Mucosa of descending colon (tissue), 3 donors: ENCODE data around the gene STAT5B. TPM values are rescaled to one million over a fixed set of nuclear protein-coding genes. Genes with fewer than 3 reads are reported as not detected.

ENCODE experiments used
- ATAC-seq: fragments of 200-7000 bp; cut with Tn5 transposase; one replicate; pipeline ENCODE4 v1.9.1; 2020; ENCODE audit warnings: mild to moderate bottlenecking, moderate library complexity
- DNase-seq, 3 donors: peaks; one replicate each; pipeline ENCODE4 v3.0.0-alpha.2; 2020
- H3K36me3 ChIP-seq: fragments of 200-600 bp; one replicate; pipeline ENCODE4 v1.8.0; 2021; ENCODE audit warnings: low read depth, mild to moderate bottlenecking
- H3K4me1 ChIP-seq: fragments of 200-600 bp; one replicate; pipeline ENCODE4 v1.8.0; 2021; ENCODE audit warnings: low read depth, mild to moderate bottlenecking
- H3K4me3 ChIP-seq: fragments of 200-600 bp; one replicate; pipeline ENCODE4 v1.8.0; 2021; ENCODE audit warnings: mild to moderate bottlenecking
- H3K9me3 ChIP-seq: fragments of 200-600 bp; one replicate; pipeline ENCODE4 v1.8.0; 2021; ENCODE audit warnings: mild to moderate bottlenecking
- CTCF ChIP-seq: fragments of 200-600 bp; IDR thresholded peaks from one replicate; pipeline ENCODE4 v1.8.0; 2022; ENCODE audit warnings: antibody characterized with exemption, mild to moderate bottlenecking
- intact Hi-C, 2 donors: fragments of 100-400 bp; cut with DNase I in 1 of 2; cut with micrococcal nuclease in 1 of 2; formaldehyde crosslinking; loops; one replicate each; pipeline versions ENCODE4 v1.11.0 to v1.11.1; 2022; cut with DNase I, micrococcal nuclease
- total RNA-seq, 3 donors: library from RNA; stranded (reverse); fragmentation: NEBNext Ultra II Directional in 2 of 3; extraction: Animal tissue kit (Norgen Biotek cat#: 25700) in 2 of 3; gene quantifications; one replicate each; pipeline versions ENCODE4 v1.2.1 to v1.2.4, GENCODE V29; 2021 to 2023
- donor health status: DM: no; HTN: no; CAD: no; lungs with moderate emphysema.
- donor health status: DM: no; HTN: no; CAD: no.
- donor health status: DM: no; HTN: yes; CAD: no.

STAT5B gene
- total RNA-seq, 3 donors from 2014 or later, result 30.1 to 93.0 (median 32.2) TPM

DNA sequence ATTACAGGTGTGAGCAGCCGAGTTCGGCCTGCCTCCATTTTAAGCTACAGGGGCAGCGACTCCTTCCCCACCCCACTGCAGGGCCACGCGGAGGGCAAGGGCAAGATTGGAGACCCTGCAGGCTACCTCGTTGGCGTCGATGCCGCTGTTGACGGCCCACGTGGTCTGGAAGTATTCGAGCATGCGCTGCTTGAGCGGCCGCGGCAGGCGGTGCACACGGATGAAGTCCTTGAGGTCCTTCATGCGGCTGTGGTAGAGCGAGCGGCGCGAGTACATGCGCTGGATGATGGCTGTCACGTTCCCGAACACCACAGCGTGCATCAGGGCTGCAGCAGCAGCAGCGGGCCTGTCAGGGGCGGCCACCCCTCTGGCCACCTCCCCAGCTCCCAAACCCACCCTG is 106.8 kb downstream of the STAT5B start:
- ATAC-seq (no peak), DNase-seq (no peak)
- Histone ChIP-seq H3K4me3 (no peak overlapping the region), H3K4me1 (no peaks in the 10 kb centered on the region), H3K36me3 (no peaks in the 10 kb centered on the region), H3K9me3 (no peaks in the 10 kb centered on the region)
- no peak for TF ChIP-seq CTCF
- intact Hi-C loops, result no loop called here

GRCh38 chr17:42167807-42168206 is 108.4 kb downstream of the STAT5B start:
- H3K9me3 ChIP-seq, result no peaks in the 10 kb centered on the region
- no peaks in the 10 kb centered on the region for H3K36me3 ChIP-seq
- H3K4me1 ChIP-seq, result no peaks in the 10 kb centered on the region
- no peak for ATAC-seq
- DNase-seq, result no peak
- H3K4me3 ChIP-seq, result no peak overlapping the region
- no peak for TF ChIP-seq CTCF
- intact Hi-C loops, result no loop called here

DNA sequence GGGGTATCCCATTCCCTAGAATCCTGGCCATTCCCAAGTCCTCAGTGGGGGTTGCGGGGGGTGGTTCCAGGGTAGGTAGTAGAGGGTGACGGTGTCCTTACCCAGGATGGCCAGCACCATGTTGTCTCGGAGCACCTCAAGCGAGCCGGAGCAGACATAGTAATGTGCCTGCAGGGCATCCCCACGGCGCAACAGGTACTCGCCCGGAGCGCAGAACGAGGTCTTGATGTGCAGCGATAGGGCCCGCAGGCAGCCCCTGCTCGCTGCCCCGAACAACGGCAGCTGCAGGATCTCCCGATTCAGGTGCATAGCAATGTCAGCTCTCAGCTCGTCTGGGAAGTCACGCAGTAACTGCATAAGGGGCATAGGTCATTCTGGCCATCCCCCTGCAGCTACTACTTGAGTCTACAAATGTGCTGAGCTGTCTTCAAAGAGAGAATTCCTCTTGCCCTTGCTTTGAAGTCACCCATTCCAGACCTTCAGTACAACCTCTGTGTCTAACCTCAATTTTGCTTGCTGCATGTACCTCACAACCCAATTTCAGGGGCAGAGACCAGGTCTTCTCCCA is 109.9 kb downstream of the STAT5B start:
- H3K36me3 ChIP-seq, result no peaks in the 10 kb centered on the region
- DNase-seq (no peak), ATAC-seq (no peak)
- no peak for TF ChIP-seq CTCF
- H3K4me1 ChIP-seq, result no peaks in the 10 kb centered on the region
- H3K4me3 ChIP-seq, result no peak overlapping the region
- no peaks in the 10 kb centered on the region for H3K9me3 ChIP-seq
- intact Hi-C loops, result no loop called here

- ATAC-seq, result no peak
- DNase-seq, result no peak
- no peaks in the 10 kb centered on the region for H3K9me3 ChIP-seq
- no peaks in the 10 kb centered on the region for H3K4me1 ChIP-seq
- no peak overlapping the region for H3K4me3 ChIP-seq
- no peak for TF ChIP-seq CTCF
- intact Hi-C loops, result no loop called here
- no peaks in the 10 kb centered on the region for H3K36me3 ChIP-seq
These were observed 110.4 kb downstream of the STAT5B start for GRCh38 chr17:42165751-42166150.

GRCh38 chr17:42163696-42164407 is 112.3 kb downstream of the STAT5B start:
- H3K36me3 ChIP-seq, result no peaks in the 10 kb centered on the region
- TF ChIP-seq CTCF, result no peak
- no peaks in the 10 kb centered on the region for H3K4me1 ChIP-seq
- intact Hi-C loops, result no loop called here
- H3K4me3 ChIP-seq, result no peak overlapping the region
- ATAC-seq, result no peak
- no peaks in the 10 kb centered on the region for H3K9me3 ChIP-seq
- DNase-seq, result no peak
